Mesothelial cell of epicardium (in vitro differentiated cells): Measurements from ENCODE around the gene HMOX2. TPM values are rescaled to one million over a fixed set of nuclear protein-coding genes. Genes with fewer than 3 reads are reported as not detected.

ENCODE experiments used
- DNase-seq, 2 experiments: peaks; one replicate each; pipeline ENCODE4 v3.0.0; 2021; ENCODE audit warnings: low spot score in 2 of 2; ENCODE audit not compliant: unreplicated experiment in 2 of 2
- H3K27ac Mint-ChIP-seq: 2 replicates; pipeline ENCODE4 v1.8.0; 2021; ENCODE audit warnings: mixed read lengths
- H3K27me3 Mint-ChIP-seq: 2 replicates; pipeline ENCODE4 v1.8.0; 2021; ENCODE audit warnings: low read depth, mixed read lengths
- H3K36me3 Mint-ChIP-seq: 2 replicates; pipeline ENCODE4 v1.8.0; 2021; ENCODE audit warnings: mixed read lengths
- H3K4me1 Mint-ChIP-seq: 2 replicates; pipeline ENCODE4 v1.8.0; 2021; ENCODE audit warnings: mixed read lengths
- H3K4me3 Mint-ChIP-seq: 2 replicates; pipeline ENCODE4 v1.8.0; 2021; ENCODE audit warnings: mild to moderate bottlenecking, moderate library complexity, mixed read lengths
- H3K9me3 Mint-ChIP-seq: 2 replicates; pipeline ENCODE4 v1.8.0; 2021; ENCODE audit warnings: mixed read lengths
- total RNA-seq: library from RNA; stranded (reverse); gene quantifications from 3 replicates; pipeline ENCODE4 v1.2.1, GENCODE V29; 2021
- TF ChIP-seq, protein P1 (sequence below): fragments of 200-600 bp; sonication (generic); IDR thresholded peaks from one replicate; pipeline ENCODE4 v1.5.0; 2021; ENCODE audit warnings: antibody characterized with exemption; ENCODE audit not compliant: unreplicated experiment

The HMOX2 gene
- total RNA-seq, 1 donor from 2014 or later, result 30.9 TPM

- no peaks in the 10 kb centered on the region for H3K4me1 Mint-ChIP-seq
- no peaks in the 10 kb centered on the region for H3K36me3 Mint-ChIP-seq
- H3K4me3 Mint-ChIP-seq, result no peak overlapping the region
- no peak for DNase-seq
- no peak overlapping the region for H3K27ac Mint-ChIP-seq
- peaks cover 5% of the 10 kb centered on the region for H3K27me3 Mint-ChIP-seq
- TF ChIP-seq, protein P1, sequence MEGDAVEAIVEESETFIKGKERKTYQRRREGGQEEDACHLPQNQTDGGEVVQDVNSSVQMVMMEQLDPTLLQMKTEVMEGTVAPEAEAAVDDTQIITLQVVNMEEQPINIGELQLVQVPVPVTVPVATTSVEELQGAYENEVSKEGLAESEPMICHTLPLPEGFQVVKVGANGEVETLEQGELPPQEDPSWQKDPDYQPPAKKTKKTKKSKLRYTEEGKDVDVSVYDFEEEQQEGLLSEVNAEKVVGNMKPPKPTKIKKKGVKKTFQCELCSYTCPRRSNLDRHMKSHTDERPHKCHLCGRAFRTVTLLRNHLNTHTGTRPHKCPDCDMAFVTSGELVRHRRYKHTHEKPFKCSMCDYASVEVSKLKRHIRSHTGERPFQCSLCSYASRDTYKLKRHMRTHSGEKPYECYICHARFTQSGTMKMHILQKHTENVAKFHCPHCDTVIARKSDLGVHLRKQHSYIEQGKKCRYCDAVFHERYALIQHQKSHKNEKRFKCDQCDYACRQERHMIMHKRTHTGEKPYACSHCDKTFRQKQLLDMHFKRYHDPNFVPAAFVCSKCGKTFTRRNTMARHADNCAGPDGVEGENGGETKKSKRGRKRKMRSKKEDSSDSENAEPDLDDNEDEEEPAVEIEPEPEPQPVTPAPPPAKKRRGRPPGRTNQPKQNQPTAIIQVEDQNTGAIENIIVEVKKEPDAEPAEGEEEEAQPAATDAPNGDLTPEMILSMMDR, result no peak
- no peaks in the 10 kb centered on the region for H3K9me3 Mint-ChIP-seq
Measured at GRCh38 chr16:4556580-4556979, 80.4 kb downstream of the HMOX2 start.

GRCh38 chr16:4557973-4558372 lies 81.8 kb downstream of the HMOX2 start:
- no peaks in the 10 kb centered on the region for H3K4me1 Mint-ChIP-seq
- DNase-seq, result no peak
- TF ChIP-seq, protein P1, result no peak
- H3K27me3 Mint-ChIP-seq, result peaks cover 3% of the 10 kb centered on the region
- H3K36me3 Mint-ChIP-seq, result no peaks in the 10 kb centered on the region
- no peak overlapping the region for H3K4me3 Mint-ChIP-seq
- H3K9me3 Mint-ChIP-seq, result no peaks in the 10 kb centered on the region
- H3K27ac Mint-ChIP-seq, result no peak overlapping the region

Other genes starting within 250 kb of the HMOX2 start
- 1.7 to 1.8 TPM (median 1.8 TPM) in 3 replicates for gene SRL, start 234.3 kb upstream of the HMOX2 start, total RNA-seq
- 28.8 to 33.7 TPM (median 29.5 TPM) in 3 replicates for gene TFAP4, start 203.4 kb upstream of the HMOX2 start, total RNA-seq
- 78.2 to 80.3 TPM (median 79.6 TPM) in 3 replicates for gene GLIS2, start 160.3 kb upstream of the HMOX2 start, total RNA-seq
- gene PAM16, start 125.1 kb upstream of the HMOX2 start, total RNA-seq, result 31.8 to 35.6 TPM (median 33.6 TPM) in 3 replicates
- 36.7 to 37.6 TPM (median 37.5 TPM) in 3 replicates for gene VASN, start 104.5 kb upstream of the HMOX2 start, total RNA-seq
- 32.9 to 35.1 TPM (median 34.1 TPM) in 3 replicates for gene CORO7, start 59.8 kb upstream of the HMOX2 start, total RNA-seq
- gene DNAJA3, start 50.5 kb upstream of the HMOX2 start, total RNA-seq, result 34.7 to 37.7 TPM (median 35.3 TPM) in 3 replicates
- gene NMRAL1, start 1.8 kb upstream of the HMOX2 start, total RNA-seq, result 55.3 to 59.1 TPM (median 56.0 TPM) in 3 replicates
- gene CDIP1, start 62.4 kb downstream of the HMOX2 start, total RNA-seq, result 24.2 to 28.2 TPM (median 27.0 TPM) in 3 replicates
- gene C16orf96, start 79.9 kb downstream of the HMOX2 start, total RNA-seq, result 0.45 to 0.95 TPM (median 0.58 TPM) in 3 replicates
- gene UBALD1, start 138.5 kb downstream of the HMOX2 start, total RNA-seq, result 51.3 to 59.3 TPM (median 53.1 TPM) in 3 replicates
- 110 to 121 TPM (median 117 TPM) in 3 replicates for gene MGRN1, start 148.4 kb downstream of the HMOX2 start, total RNA-seq
- 28.4 to 33.0 TPM (median 31.1 TPM) in 3 replicates for gene NUDT16L1, start 217.2 kb downstream of the HMOX2 start, total RNA-seq